Iris pigment epithelial cell (primary cell): Measurements from ENCODE around the gene ZNF81.
"Not testable (repeated sequence)": the region's sequence is repeated elsewhere in the genome, so short reads cannot be mapped to it uniquely, and the experiment has no call there.

ENCODE experiments used
- DNase-seq: peaks from one replicate; pipeline ENCODE4 v3.0.0-alpha.2; 2011; ENCODE audit warnings: low read depth

The ZNF81 gene

GRCh38 chrX:47936224-47936939, 99.7 kb downstream of the ZNF81 start:
- no peak for DNase-seq

- DNase-seq: no peak
Measured at GRCh38 chrX:47936940-47937317, 100.2 kb downstream of the ZNF81 start.

GRCh38 chrX:47940448-47940847, 103.7 kb downstream of the ZNF81 start:
- DNase-seq: no peak

DNA sequence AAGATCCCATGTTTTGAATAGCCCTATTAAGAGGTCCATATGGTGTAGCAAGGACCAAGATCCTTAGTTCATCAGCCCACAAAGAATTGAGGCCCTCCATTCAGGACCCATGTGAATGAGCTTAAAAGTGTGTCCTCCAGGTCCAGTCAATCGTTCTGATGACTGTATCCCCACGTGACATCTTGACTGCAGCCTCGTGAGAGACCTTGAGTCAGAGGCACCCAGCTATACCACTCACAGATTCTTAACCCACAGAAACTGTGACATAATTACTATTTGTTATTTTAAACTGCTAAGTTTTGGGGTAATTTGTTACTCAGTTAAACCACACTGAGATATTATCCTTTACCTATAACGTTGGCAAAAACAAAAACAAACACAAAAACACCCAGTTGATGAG, 104.7 kb downstream of the ZNF81 start:
- no peak for DNase-seq

DNA sequence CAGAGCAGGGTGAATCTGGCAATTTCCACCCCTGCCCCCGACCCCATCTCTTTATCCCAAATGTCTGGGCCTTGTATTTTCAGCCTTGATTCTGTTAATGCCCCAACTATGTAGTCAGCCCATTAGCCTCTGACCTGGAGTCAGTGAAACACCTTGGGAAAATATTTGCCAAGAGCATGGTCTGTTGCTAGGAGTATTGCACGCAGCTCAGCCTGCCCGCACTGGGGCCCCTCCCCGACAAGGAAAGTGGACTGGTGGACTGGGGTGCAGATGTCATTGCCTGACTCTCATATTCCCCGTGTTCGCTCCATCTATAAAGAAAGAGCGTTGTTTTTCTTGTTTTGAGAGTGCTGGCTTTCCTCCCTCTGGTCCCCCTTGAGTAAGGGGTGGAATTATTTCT, 118.6 kb downstream of the ZNF81 start:
- not testable (repeated sequence) for DNase-seq

- no peak for DNase-seq
Measured at GRCh38 chrX:47956016-47956415, 119.3 kb downstream of the ZNF81 start.

DNA sequence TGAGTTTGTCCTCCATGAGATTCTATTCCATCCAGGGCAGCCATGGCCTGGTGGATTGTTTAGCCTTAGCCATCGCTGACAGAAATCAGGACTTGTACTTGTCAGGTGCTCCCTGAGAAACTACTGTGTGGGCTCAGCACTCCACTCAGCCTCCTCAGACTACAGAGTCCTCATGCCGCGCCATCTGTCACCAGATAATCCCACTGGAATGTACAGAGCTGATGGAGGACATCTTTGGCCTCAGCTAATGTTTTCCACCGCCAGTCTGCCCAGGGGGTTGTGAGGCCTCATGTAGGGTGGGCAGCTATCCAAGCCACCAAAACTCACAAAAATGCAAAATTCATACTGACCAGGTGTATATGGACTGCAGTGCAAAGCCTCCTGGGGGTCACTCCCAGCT, 121.5 kb downstream of the ZNF81 start:
- not testable (repeated sequence) for DNase-seq

- DNase-seq: peak; percentile 26
Measured at GRCh38 chrX:47958761-47959342, 122.2 kb downstream of the ZNF81 start.

GRCh38 chrX:47960406-47960805, 123.7 kb downstream of the ZNF81 start:
- no peak for DNase-seq

GRCh38 chrX:47961830-47962229, 125.1 kb downstream of the ZNF81 start:
- DNase-seq: not testable (repeated sequence)

DNA sequence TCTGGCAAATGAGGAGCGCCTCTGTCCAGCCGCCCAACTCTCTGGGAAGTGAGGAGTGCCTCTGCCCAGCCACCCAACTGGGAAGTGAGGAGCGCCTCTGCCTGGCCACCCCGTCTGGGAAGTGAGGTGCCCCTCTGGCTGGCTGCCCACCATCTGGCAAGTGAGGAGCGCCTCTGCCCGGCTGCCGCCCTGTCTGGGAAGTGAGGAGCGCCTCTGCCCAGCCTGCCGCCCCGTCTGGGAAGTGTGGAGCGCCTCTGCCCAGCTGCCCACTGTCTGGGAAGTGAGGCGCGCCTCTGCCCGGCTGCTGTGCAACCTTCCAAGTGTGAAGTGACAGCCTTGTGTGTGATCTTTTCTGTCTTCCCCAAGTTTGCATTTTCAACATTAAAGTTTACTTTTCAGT, 128.8 kb downstream of the ZNF81 start:
- not testable (repeated sequence) for DNase-seq
